Forelimb muscle (tissue), 1 donor: ENCODE measurements around the gene R3HDM4. TPM values are rescaled to one million over a fixed set of nuclear protein-coding genes. Genes with fewer than 3 reads are reported as not detected.

Experiments
- DNase-seq: peaks from one replicate; pipeline ENCODE4 v3.0.0-alpha.2; 2013; ENCODE audit warnings: low read depth
- polyA plus RNA-seq: library from polyadenylated mRNA; unstranded; fragments of 120-200 nt; gene quantifications from one replicate; pipeline ENCODE4 v1.2.1, GENCODE V29; 2013; ENCODE audit not compliant: insufficient read length

R3HDM4 gene
- polyA plus RNA-seq, 1 donor = 27.5 TPM

DNA sequence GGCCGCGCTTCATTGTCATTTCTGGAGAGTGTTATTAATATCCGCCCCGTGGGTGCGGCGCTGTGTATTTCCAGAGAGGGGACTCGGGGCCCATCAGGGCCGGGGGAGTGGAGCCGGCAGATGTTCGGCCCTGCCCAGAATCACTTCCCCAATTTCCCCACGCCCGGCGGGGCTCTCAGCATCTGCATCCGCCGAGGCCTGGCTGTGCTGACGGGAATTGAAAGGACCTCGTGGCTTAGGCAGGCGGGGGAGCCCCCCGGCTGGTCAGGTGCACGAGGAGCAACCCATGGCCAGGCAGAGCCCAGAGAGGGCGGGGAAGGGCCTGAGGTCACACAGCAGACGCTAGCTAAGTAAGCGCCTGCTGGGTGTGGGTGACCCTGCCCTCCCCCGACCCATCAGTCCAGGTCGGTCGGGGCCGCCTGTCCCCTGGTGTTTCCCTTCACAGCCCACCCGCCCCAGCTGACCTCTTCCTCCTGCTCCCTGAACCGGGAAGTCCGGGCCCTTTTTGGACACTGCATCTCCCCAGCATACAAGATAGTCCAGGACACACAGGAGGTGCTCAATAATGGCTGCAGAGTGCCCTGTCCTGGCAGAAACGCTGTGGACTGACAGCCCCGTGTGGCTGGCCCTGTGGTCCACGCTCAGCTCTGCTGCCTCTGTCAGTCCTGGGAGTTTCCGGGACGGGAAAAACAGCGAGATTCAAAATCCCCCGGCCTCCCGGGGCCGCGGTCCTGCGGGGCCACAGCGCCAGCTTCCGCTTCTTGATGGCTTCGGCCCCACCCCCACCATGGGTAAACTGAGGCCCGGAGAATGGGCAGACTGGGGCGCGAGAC is 34.9 kb upstream of the R3HDM4 start:
- no peak for DNase-seq

DNA sequence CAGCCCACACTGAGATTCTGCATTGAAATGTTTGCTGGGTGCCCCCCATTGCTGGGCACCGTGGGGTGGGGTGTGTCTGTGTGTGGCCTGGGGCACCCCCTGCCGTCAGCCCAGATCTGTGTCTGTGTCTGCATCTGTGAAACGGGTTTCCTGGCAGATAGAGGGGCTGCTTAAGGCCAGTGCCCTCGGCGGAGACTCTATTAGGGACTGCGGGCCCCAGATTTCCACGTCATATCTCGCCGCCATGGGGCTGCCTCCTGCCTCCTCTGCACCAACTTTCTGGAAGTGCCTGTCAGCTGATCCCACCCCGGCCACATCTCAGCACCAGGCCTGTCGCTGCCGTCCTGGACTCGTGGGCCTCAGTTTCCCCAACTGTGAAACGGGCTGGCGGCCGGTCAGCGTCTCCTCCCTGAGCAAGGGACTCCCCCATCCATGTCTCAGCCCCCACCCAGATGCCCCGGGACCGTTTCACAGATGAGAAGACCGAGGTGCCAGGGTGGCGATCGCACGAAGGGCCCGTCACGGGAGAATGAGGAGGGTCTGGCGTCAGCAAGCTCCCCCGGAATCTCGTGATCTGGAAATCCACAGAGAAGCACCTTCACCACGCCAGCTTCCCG is 34.2 kb upstream of the R3HDM4 start:
- no peak for DNase-seq

GRCh38 chr19:945401-946252 is 32.6 kb upstream of the R3HDM4 start:
- DNase-seq = no peak

DNA sequence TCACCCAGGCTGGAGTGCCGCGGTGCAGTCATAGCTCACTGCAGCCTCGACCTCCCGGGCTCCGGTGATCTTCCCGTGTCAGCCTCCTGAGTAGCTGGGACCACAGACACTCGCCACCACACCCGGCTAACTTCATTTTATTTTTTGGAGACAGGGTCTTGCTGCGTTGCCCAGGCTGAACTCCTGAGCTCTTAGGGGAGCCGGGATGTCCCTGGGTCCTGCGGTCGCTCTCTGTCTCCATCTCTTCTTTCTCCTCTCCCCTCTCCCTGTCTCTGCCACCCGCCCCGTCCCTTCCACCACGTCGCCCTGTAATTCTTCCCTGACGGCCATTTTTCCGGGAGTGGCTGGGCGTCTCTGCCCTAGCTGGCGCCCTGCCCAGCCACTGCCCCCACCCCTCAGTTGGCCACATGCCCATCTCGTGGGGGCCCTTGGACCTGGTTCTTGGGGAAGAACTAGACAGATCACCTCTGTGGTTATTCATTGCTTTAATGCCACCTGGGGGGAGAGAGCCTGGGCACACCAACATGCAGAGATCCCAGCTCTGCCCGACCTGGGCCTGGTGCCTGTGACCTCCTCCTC is 31.7 kb upstream of the R3HDM4 start:
- DNase-seq = no peak

DNA sequence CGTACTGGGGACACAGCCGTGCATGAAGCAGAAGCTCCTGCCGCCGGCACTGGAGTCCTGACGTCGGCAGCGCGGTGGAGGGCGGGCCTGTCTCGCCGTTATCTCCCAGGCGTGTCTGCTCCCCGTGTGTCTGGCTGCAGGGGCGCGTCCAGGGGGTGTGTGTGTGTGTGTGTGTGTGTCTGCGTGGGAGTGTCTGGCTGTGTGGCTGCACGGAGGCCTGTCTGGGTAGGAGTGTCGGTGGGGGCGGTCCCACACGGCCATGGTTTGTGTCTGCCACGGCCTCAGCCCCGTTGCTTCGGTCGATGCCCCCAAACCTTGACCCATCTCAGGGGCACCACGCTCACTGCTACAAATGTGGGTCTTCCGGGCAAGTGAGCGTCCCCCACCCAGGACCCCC is 31.1 kb upstream of the R3HDM4 start:
- no peak for DNase-seq

DNA sequence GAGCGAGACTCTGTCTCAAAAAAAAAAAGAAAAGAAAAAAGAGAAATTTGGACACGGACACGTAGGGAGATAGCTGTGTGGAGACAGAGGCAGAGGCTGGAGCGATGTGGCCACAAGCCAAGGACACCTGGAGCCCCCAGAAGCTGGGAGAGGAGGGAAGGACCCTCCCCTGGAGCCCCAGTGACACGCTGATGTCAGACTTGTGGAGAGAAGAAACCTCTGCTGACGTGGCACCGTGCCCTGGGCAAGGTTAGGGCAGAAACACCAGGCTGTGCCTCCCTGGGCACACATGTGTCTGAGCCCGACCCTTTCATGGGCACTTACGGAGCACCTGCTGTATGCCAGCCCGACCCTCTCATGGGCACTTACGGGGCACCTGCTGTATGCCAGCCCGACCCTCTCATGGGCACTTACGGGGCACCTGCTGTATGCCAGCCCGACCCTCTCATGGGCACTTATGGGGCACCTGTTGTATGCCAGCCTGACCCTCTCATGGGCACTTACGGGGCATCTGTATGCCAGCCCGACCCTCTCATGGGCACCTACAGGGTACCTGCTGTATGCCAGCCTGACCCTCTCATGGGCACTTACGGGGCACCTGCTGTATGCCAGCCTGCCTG is 30.6 kb upstream of the R3HDM4 start:
- no peak for DNase-seq

GRCh38 chr19:942133-942645 is 29.2 kb upstream of the R3HDM4 start:
- DNase-seq = no peak

DNA sequence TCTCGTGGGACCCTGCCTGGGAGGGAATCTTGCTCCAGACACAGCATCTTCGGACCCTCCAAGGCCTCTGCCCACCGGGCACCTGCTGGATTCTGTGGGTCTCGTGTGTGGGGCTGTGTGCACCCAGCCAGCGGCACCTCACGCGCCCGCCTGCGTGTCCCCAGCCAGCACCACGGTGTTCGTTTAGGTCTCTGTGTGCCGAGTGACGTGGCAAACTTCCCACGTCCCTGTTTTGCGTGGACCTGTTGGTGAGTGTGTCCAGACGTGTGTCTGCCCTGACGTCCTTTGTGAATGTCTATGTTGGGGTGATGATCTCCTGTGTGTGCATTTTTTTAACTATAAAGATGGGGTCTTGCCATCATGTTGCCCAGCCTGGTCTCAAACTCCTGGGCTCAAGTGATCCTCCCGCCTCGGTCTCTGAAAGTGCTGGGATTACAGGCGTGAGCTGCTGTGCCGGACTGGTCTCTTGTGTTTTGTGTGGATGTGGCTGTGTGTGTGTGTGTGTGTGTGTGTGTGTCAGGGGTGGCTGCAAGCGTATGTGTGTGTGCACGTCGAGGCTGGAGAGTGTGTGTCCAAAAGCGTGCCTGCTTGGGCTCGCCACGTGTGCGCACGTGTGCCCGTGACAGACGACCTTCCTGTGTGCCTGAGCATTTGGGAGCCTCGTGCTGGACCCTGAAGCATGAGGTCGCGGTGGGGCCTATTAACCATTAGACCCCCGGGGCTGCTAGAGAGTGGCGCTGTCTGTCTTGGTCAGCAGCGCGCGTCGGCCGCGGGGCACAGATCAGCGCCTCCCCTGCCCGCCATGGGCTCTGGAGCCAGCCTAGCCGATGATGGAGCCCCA is 28.5 kb upstream of the R3HDM4 start:
- DNase-seq = no peak

DNA sequence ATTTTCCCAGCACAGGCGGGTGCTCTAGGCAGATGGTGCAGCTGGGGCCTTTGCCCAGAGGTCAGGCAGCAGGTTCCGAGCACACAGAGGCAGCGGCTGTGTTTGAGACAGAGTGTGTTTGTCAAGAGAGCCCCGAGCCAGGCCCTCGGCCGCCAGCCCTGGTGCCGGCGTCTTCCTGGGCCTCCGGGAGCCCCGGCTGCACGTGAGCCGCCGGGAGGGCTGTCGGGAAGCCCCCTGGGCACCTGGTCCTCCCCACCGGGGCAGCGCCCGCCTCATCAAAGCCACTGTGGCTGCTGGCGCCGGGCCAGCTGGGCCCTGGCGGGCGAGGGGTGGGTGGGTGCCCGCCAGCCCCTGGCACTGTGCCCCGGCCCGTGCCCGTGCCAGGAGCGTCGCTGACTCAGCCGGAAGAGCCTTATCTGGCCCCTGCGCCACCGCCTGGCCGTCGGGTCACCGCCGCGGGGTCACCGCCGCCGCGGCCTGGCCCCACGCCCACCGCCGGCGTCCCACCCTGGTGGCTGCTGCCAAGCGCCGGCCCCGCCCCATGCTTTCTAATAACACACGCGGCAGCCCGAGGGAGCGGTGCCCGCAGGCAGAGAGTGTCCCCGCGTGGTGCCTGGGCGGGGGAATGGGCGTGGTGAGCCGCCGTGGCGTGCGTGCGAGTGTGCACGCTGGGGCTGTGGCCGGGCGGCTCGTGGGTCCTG is 27.7 kb upstream of the R3HDM4 start:
- DNase-seq = no peak

- no peak for DNase-seq
These were observed 26.9 kb upstream of the R3HDM4 start for GRCh38 chr19:939922-940321.

DNA sequence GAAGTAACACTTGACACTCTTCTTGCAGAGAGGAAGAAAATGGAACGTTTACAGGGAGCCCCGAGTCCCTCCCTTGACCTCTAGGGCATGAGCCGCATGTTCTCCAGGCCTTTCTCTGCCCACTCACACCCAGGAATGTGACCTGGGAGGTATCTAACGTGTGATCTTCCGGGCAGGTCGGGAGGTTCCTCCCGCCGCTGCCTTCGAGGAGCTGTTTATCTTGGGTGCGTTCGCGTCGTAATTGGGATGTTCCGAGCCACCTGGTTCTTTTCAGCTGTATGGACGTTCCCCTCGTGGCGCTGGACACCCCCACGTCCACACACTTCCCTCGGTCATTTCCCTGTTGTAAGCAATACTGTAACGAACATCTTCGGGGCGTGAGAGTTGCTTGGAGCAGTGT is 26.4 kb upstream of the R3HDM4 start:
- no peak for DNase-seq

GRCh38 chr19:938233-938923 is 25.4 kb upstream of the R3HDM4 start:
- no peak for DNase-seq

DNA sequence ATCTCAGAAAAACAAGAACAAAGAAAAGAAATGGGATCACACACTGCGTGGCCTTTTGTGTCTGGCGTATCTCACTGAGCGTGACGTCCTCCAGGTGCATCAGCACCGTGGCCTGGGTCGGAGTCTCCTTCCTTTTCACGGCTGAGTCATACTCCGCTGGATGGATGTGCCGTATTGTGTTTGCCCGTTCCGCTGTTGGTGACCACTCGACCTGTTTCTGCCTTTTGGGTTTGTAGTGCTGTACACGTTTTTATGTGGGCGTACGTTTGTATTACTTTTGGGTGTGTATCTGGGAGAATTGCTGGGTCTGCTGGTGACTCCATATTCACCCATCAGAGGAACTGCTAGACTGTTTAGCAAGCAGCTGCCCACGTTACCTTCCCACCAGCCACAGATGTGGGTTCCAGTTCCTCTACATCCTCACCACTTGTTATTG is 24.3 kb upstream of the R3HDM4 start:
- DNase-seq = no peak

- DNase-seq = no peak
These were observed 23.1 kb upstream of the R3HDM4 start for GRCh38 chr19:936175-936546.

DNA sequence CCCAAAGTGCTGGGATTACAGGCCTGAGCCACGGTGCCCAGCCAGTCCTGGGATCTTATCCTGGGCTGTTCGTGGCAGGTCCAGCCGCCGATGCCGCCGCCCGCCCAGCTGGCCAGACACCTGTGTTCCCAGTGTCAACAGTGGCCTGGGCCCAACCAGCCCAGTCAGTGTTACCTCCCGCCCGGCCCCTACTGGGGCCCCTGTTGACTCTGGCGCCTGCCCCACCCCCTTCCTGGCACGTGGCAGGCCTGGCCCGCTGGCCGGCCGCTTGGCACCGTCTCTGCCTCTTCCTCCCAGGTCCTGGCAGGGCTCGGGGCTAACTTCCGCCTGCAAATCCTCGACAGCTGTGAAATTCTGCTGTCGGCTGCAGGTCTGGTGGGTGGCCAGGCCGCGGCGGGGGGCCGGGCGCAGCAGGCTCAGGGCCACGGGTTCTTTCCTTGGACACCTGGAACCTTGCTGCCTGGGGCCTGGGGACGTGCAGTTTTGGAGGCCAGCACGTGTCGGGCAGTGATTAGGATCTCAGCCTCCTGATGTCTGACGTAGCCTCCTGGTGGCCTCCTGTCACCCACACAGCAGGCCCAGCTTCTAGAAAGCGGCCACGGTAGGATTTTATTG is 22.0 kb upstream of the R3HDM4 start:
- DNase-seq = no peak

DNA sequence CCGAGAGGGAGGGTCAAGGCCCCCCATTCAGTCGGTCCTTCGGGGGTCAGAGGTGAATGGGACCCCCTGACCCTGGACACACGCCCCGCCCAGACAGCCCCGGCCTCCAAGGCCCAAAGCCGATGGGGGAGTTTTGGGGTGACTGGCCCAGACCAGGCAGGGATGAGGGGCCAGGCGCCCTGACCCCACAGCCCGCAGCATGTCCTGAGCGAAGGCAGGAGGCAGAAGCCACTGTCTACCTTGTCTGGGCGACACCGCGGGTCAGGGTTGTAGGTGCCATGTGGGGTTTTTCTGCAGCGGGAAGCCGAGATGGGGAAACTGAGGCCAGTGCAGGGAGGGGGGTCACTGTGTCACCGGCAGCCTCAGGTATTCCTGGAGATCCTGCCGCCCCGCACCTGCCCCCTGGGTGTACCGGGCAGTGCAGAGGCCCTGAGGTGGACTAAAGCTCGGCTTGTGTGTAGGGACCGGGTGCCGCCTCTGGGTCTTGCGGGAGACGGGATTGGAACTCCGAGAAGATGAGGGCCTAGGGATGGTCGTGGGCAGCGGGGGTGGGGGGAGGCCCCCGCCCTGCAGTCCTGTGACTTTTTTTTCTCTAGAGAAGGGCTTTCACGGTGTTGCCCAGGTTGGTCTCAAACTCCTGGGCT is 21.3 kb upstream of the R3HDM4 start:
- DNase-seq = no peak

DNA sequence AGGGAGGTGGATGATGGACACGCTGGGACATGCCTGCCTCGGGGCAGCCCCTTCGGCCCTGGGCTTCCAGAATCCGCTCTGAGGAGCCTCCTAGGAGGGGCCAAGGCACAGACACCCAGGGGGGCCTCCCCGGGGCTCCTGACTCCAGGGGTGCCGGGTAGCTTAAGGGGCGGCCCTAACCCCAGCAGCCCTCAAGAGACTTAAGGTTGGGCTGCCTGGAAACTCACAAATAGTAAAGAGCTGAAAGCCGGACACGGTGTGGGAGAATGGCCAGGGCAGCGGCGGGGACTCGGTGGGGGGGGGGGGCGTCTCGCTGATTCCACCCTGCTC is 20.5 kb upstream of the R3HDM4 start:
- no peak for DNase-seq
